BE2C (cell line): ENCODE data around the gene TTLL10.

Experiments used
- DNase-seq: peaks from one replicate; pipeline ENCODE4 v3.0.0-alpha.2; 2020
- H3K27me3 ChIP-seq: fragments of 250-450 bp; sonication (Bioruptor Pico); 2 replicates; pipeline ENCODE4 v1.5.1; 2020; ENCODE audit warnings: mild to moderate bottlenecking
- H3K36me3 ChIP-seq: fragments of 250-450 bp; sonication (Bioruptor Pico); 2 replicates; pipeline ENCODE4 v1.5.1; 2020; ENCODE audit warnings: mild to moderate bottlenecking
- H3K4me1 ChIP-seq: fragments of 250-450 bp; sonication (Bioruptor Pico); 2 replicates; pipeline ENCODE4 v1.5.1; 2020
- H3K4me3 ChIP-seq: 2 replicates; pipeline ENCODE4 v1.5.1; 2011; ENCODE audit warnings: low read depth, low read length
- H3K9me3 ChIP-seq: fragments of 250-450 bp; sonication (Bioruptor Pico); 2 replicates; pipeline ENCODE4 v1.5.1; 2020
- CTCF ChIP-seq: IDR thresholded peaks from 2 replicates; pipeline ENCODE4 v1.5.1; 2012; ENCODE audit warnings: mild to moderate bottlenecking, low read depth, low read length

Gene TTLL10

GRCh38 chr1:1225913-1226312 is 52.2 kb downstream of the TTLL10 start:
- H3K4me1 ChIP-seq: no peaks in the 10 kb centered on the region; the same call in 1 of the 2 replicates
- H3K27me3 ChIP-seq: no peaks in the 10 kb centered on the region
- TF ChIP-seq CTCF: no peak
- no peaks in the 10 kb centered on the region for H3K9me3 ChIP-seq
- no peak for DNase-seq
- peaks cover 67% of the 10 kb centered on the region for H3K36me3 ChIP-seq
- no peak overlapping the region for H3K4me3 ChIP-seq

GRCh38 chr1:1226566-1227362 is 53.1 kb downstream of the TTLL10 start:
- Histone ChIP-seq H3K36me3 (peaks cover 60% of the 10 kb centered on the region), H3K4me3 (no peak overlapping the region), H3K27me3 (no peaks in the 10 kb centered on the region), H3K4me1 (no peaks in the 10 kb centered on the region; the same call in 1 of the 2 replicates), H3K9me3 (no peaks in the 10 kb centered on the region)
- DNase-seq: no peak
- no peak for TF ChIP-seq CTCF

- no peaks in the 10 kb centered on the region; the same call in 1 of the 2 replicates for H3K4me1 ChIP-seq
- H3K36me3 ChIP-seq: peaks cover 56% of the 10 kb centered on the region
- no peaks in the 10 kb centered on the region; the same call in 1 of the 2 replicates for H3K9me3 ChIP-seq
- DNase-seq: no peak
- H3K27me3 ChIP-seq: no peaks in the 10 kb centered on the region
- no peak overlapping the region for H3K4me3 ChIP-seq
- TF ChIP-seq CTCF: no peak
Measured at GRCh38 chr1:1227386-1227785, 53.7 kb downstream of the TTLL10 start.

- H3K36me3 ChIP-seq: peaks cover 53% of the 10 kb centered on the region
- no peak overlapping the region for H3K4me3 ChIP-seq
- no peak for DNase-seq
- H3K4me1 ChIP-seq: no peaks in the 10 kb centered on the region; the same call in 1 of the 2 replicates
- TF ChIP-seq CTCF: no peak
- H3K9me3 ChIP-seq: peaks cover 5% of the 10 kb centered on the region
- H3K27me3 ChIP-seq: no peaks in the 10 kb centered on the region
Measured at GRCh38 chr1:1228187-1228586, 54.5 kb downstream of the TTLL10 start.

GRCh38 chr1:1228596-1229321 is 55.1 kb downstream of the TTLL10 start:
- H3K4me3 ChIP-seq: no peak overlapping the region
- H3K36me3 ChIP-seq: peaks cover 52% of the 10 kb centered on the region
- no peak for DNase-seq
- H3K9me3 ChIP-seq: peaks cover 6% of the 10 kb centered on the region
- TF ChIP-seq CTCF: no peak
- no peaks in the 10 kb centered on the region; the same call in 1 of the 2 replicates for H3K4me1 ChIP-seq
- H3K27me3 ChIP-seq: no peaks in the 10 kb centered on the region

DNA sequence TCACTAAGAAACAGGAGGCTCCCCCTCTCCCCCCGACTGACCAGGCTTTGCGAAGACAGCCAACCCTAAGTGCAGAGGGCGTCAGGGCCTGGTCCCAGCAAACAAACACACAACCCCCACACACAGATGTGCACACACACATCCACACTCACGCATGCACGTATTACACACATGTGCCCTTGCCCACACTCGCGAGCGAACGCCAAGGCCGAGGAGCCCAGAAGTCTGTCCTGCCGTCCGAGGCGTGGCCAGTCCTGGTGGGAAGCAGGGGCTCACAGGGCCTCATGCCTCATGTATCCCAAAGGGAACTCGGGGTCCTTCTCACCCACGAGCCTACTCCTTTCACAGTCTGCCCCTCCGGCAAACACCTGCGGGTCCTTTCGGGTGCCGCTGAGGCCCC is 56.1 kb downstream of the TTLL10 start:
- H3K4me1 ChIP-seq: no peaks in the 10 kb centered on the region; the same call in 1 of the 2 replicates
- peaks cover 47% of the 10 kb centered on the region for H3K36me3 ChIP-seq
- no peaks in the 10 kb centered on the region for H3K27me3 ChIP-seq
- DNase-seq: no peak
- no peak for TF ChIP-seq CTCF
- H3K4me3 ChIP-seq: no peak overlapping the region
- peaks cover 6% of the 10 kb centered on the region for H3K9me3 ChIP-seq
